Osteocyte (in vitro differentiated cells): ENCODE measurements around the gene IGF2R. TPM values are rescaled to one million over a fixed set of nuclear protein-coding genes. Genes with fewer than 3 reads are reported as not detected.
A peak's percentile ranks its signal among the peaks of the same experiment; 100 is the strongest.

Experiments
- DNase-seq: peaks from one replicate; pipeline ENCODE4 v3.0.0; 2021; ENCODE audit warnings: mixed read lengths; ENCODE audit not compliant: unreplicated experiment; ENCODE audit errors: extremely low spot score
- H3K27ac Mint-ChIP-seq: one replicate; pipeline ENCODE4 v1.8.0; 2021; ENCODE audit warnings: mild to moderate bottlenecking, mixed read lengths; ENCODE audit not compliant: unreplicated experiment
- H3K27me3 Mint-ChIP-seq: one replicate; pipeline ENCODE4 v1.8.0; 2021; ENCODE audit warnings: mixed read lengths; ENCODE audit not compliant: unreplicated experiment
- H3K36me3 Mint-ChIP-seq: one replicate; pipeline ENCODE4 v1.8.0; 2021; ENCODE audit warnings: mixed read lengths; ENCODE audit not compliant: unreplicated experiment
- H3K4me1 Mint-ChIP-seq: one replicate; pipeline ENCODE4 v1.8.0; 2021; ENCODE audit warnings: mixed read lengths; ENCODE audit not compliant: unreplicated experiment
- H3K4me3 Mint-ChIP-seq: one replicate; pipeline ENCODE4 v1.8.0; 2021; ENCODE audit warnings: mild to moderate bottlenecking, moderate library complexity, mixed read lengths; ENCODE audit not compliant: unreplicated experiment
- H3K9me3 Mint-ChIP-seq: one replicate; pipeline ENCODE4 v1.8.0; 2021; ENCODE audit warnings: mixed read lengths; ENCODE audit not compliant: unreplicated experiment
- CTCF ChIP-seq: fragments of 200-600 bp; sonication (generic); IDR thresholded peaks from 2 replicates; pipeline ENCODE4 v1.5.0; 2021; ENCODE audit warnings: antibody characterized with exemption, mild to moderate bottlenecking, moderate library complexity
- total RNA-seq: library from RNA; stranded (reverse); gene quantifications from 2 replicates; pipeline ENCODE4 v1.2.1, GENCODE V29; 2021

IGF2R gene
- total RNA-seq, 1 donor from 2014 or later: 196 TPM

GRCh38 chr6:159980474-159980873 lies 11.6 kb downstream of the IGF2R start:
- Mint-ChIP-seq H3K4me1 (peaks cover 78% of the 10 kb centered on the region), H3K27ac (no peak overlapping the region), H3K4me3 (no peak overlapping the region), H3K9me3 (no peaks in the 10 kb centered on the region), H3K27me3 (no peaks in the 10 kb centered on the region), H3K36me3 (peaks cover 5% of the 10 kb centered on the region)
- DNase-seq: no peak
- TF ChIP-seq CTCF: no peak

GRCh38 chr6:159981071-159981402 lies 12.2 kb downstream of the IGF2R start:
- no peaks in the 10 kb centered on the region for H3K27me3 Mint-ChIP-seq
- no peaks in the 10 kb centered on the region for H3K9me3 Mint-ChIP-seq
- peak overlapping the region; percentile 74 for H3K27ac Mint-ChIP-seq
- peak; percentile 60 for DNase-seq
- H3K36me3 Mint-ChIP-seq: peaks cover 4% of the 10 kb centered on the region
- H3K4me1 Mint-ChIP-seq: peaks cover 81% of the 10 kb centered on the region
- H3K4me3 Mint-ChIP-seq: no peak overlapping the region
- TF ChIP-seq CTCF: no peak

GRCh38 chr6:159981403-159982245 lies 12.7 kb downstream of the IGF2R start:
- H3K4me1 Mint-ChIP-seq: peaks cover 82% of the 10 kb centered on the region
- H3K4me3 Mint-ChIP-seq: no peak overlapping the region

GRCh38 chr6:159982731-159983506 lies 14.0 kb downstream of the IGF2R start:
- Mint-ChIP-seq H3K27me3 (no peaks in the 10 kb centered on the region), H3K27ac (peak overlapping the region; percentile 78), H3K4me1 (peaks cover 79% of the 10 kb centered on the region)

More at GRCh38 chr6:159981403-159982245, 12.7 kb downstream of the IGF2R start:
- no peak for TF ChIP-seq CTCF
- DNase-seq: peak; percentile 62
- H3K27ac Mint-ChIP-seq: peak overlapping the region; percentile 74
- no peaks in the 10 kb centered on the region for H3K27me3 Mint-ChIP-seq
- no peaks in the 10 kb centered on the region for H3K9me3 Mint-ChIP-seq
- H3K36me3 Mint-ChIP-seq: peaks cover 4% of the 10 kb centered on the region

More at GRCh38 chr6:159982731-159983506, 14.0 kb downstream of the IGF2R start:
- no peak for DNase-seq
- H3K4me3 Mint-ChIP-seq: no peak overlapping the region
- no peak for TF ChIP-seq CTCF
- H3K36me3 Mint-ChIP-seq: no peaks in the 10 kb centered on the region
- no peaks in the 10 kb centered on the region for H3K9me3 Mint-ChIP-seq
